K562 (cell line): ENCODE measurements around the gene PTPRT. TPM values are rescaled to one million over a fixed set of nuclear protein-coding genes. Genes with fewer than 3 reads are reported as not detected.

ENCODE experiments used
- ATAC-seq: fragments of 200-7000 bp; cut with Tn5 transposase; 3 replicates; pipeline ENCODE4 v1.9.1; 2020; ENCODE audit warnings: moderate library complexity
- BruUV-seq: library from RNA; stranded (reverse); fragments of 400-500 nt; replicated peaks from 2 replicates; lab custom pipeline; 2021; lab: Mats Ljungman, UMichigan
- CTCF ChIA-PET: fragments of 300-600 bp; formaldehyde crosslinking; extraction: SDS; loops from one replicate; lab custom pipeline; 2021; ENCODE audit warnings: low intra/inter-chr PET ratio; lab: Yijun Ruan, JAX
- POLR2A ChIA-PET: fragments of 300-600, 350-650 bp; sonication (Branson Sonifier 250); formaldehyde crosslinking; extraction: SDS; loops from one replicate; lab custom pipeline; 2021; ENCODE audit warnings: antibody characterized with exemption, inconsistent platforms; lab: Yijun Ruan, JAX
- DNase-seq, 4 experiments: peaks; one replicate each; pipeline versions ENCODE4 v3.0.0 to v3.0.0-alpha.2; 2011 to 2018; ENCODE audit warnings: low spot score in 3 of 4, mixed read lengths in 3 of 4; ENCODE audit errors: extremely low read depth in 1 of 4
- FAIRE-seq: peaks from 2 replicates; lab custom pipeline; 2011; peaks lifted over from hg19 to GRCh38; lab: Jason Lieb, UNC
- H2AFZ ChIP-seq: 2 replicates; pipeline ENCODE4 v1.6.0; 2011; ENCODE audit warnings: low read depth, low read length, control low read depth, inconsistent platforms
- H3K27ac ChIP-seq: fragments of 200-600 bp; 3 replicates; pipeline ENCODE4 v1.8.0; 2011; ENCODE audit warnings: low read depth, mild to moderate bottlenecking, control low read depth, inconsistent platforms, low read length, moderate library complexity, mixed read lengths; ENCODE audit errors: extremely low read depth
- H3K27me3 ChIP-seq, 2 experiments: fragments of 300-600 bp in 1 of 2; 2 replicates in 1 of 2; 3 replicates in 1 of 2; pipeline versions ENCODE4 v1.6.0 to v1.8.0; 2011; ENCODE audit warnings: inconsistent platforms in 2 of 2, low read length in 2 of 2, mild to moderate bottlenecking in 1 of 2, mixed read lengths in 1 of 2, moderate library complexity in 1 of 2; ENCODE audit not compliant: control insufficient read depth in 2 of 2, insufficient read depth in 2 of 2
- H3K36me3 ChIP-seq: fragments of 300-600 bp; 3 replicates; pipeline ENCODE4 v1.8.0; 2011; ENCODE audit warnings: mild to moderate bottlenecking, low read length, inconsistent platforms; ENCODE audit not compliant: control insufficient read depth, insufficient read depth
- H3K4me1 ChIP-seq, 2 experiments: fragments of 200-600 bp in 1 of 2; replicated peaks in 1 of 2; 2 replicates in 1 of 2; 3 replicates in 1 of 2; pipeline versions ENCODE4 v1.5.1 to v1.8.0; 2011; ENCODE audit warnings: inconsistent platforms in 2 of 2, low read length in 2 of 2, mild to moderate bottlenecking in 1 of 2, mixed read lengths in 1 of 2, moderate library complexity in 1 of 2; ENCODE audit not compliant: control insufficient read depth in 2 of 2, insufficient read depth in 2 of 2
- H3K4me2 ChIP-seq: 2 replicates; pipeline ENCODE4 v1.6.1; 2011; ENCODE audit warnings: low read length, control low read depth, inconsistent platforms, mixed read lengths; ENCODE audit not compliant: insufficient read depth
- H3K4me3 ChIP-seq: fragments of 200-600 bp; sonication (generic), shearing (Covaris generic); 2 replicates; pipeline ENCODE4 v1.5.1; 2016; ENCODE audit warnings: control low read depth, inconsistent platforms
- H3K79me2 ChIP-seq: fragments of 200-600 bp; 3 replicates; pipeline ENCODE4 v1.8.0; 2011; ENCODE audit warnings: low read length, inconsistent platforms; ENCODE audit not compliant: control insufficient read depth, insufficient read depth
- H3K9ac ChIP-seq, 2 experiments: 2 replicates each; pipeline versions ENCODE4 v1.6.0 to v1.6.1; 2011; ENCODE audit warnings: low read depth in 2 of 2, low read length in 2 of 2, control low read depth in 1 of 2, inconsistent platforms in 1 of 2, mild to moderate bottlenecking in 1 of 2, mixed read lengths in 1 of 2; ENCODE audit not compliant: insufficient read depth in 1 of 2
- H3K9me1 ChIP-seq: one replicate; pipeline ENCODE4 v1.6.0; 2011; ENCODE audit warnings: inconsistent platforms, mild to moderate bottlenecking, low read length, moderate library complexity; ENCODE audit not compliant: control insufficient read depth, insufficient read depth
- H3K9me3 ChIP-seq: replicated peaks from 2 replicates; pipeline ENCODE4 v1.5.1; 2011; ENCODE audit warnings: low read depth, low read length, inconsistent platforms; ENCODE audit not compliant: control insufficient read depth, insufficient read depth
- H4K20me1 ChIP-seq: replicated peaks from 2 replicates; pipeline ENCODE4 v1.6.1; 2011; ENCODE audit warnings: low read length, inconsistent platforms, mixed read lengths; ENCODE audit not compliant: control insufficient read depth, insufficient read depth
- ATF3 ChIP-seq, 2 experiments: fragments of 450-650 bp in 1 of 2; sonication (generic) in 1 of 2; formaldehyde crosslinking in 1 of 2; IDR thresholded peaks in 1 of 2; conservative IDR thresholded peaks in 1 of 2; 2 replicates each; pipeline versions ENCODE4 v1.6.1 to v1.8.1; 2016 to 2023; ENCODE audit warnings: mild to moderate bottlenecking in 2 of 2, moderate library complexity in 2 of 2, inconsistent platforms in 1 of 2, missing genetic modification reagents in 1 of 2
- ATF7 ChIP-seq: fragments of 450-650 bp; IDR thresholded peaks from 2 replicates; pipeline ENCODE4 v1.7.1; 2014; ENCODE audit warnings: mild to moderate bottlenecking, moderate library complexity
- BACH1 ChIP-seq: fragments of 200-800 bp; sonication (Bioruptor generic); IDR thresholded peaks from 2 replicates; pipeline ENCODE4 v1.6.1; 2016; ENCODE audit warnings: missing genetic modification characterization, missing compliant biosample characterization
- EHMT2 ChIP-seq: fragments of 450-650 bp; IDR thresholded peaks from 2 replicates; pipeline ENCODE4 v1.6.1; 2018; ENCODE audit warnings: antibody characterized with exemption
- FOXO4 ChIP-seq: fragments of 450-650 bp; formaldehyde crosslinking; IDR thresholded peaks from 2 replicates; pipeline ENCODE4 v1.4.0; 2020; ENCODE audit warnings: mild to moderate bottlenecking, moderate library complexity
- FUS ChIP-seq: fragments of 200-400 bp; formaldehyde crosslinking; optimal IDR thresholded peaks from 2 replicates; pipeline ENCODE3; 2017; ENCODE audit warnings: low read depth, low read length
- GATA2 ChIP-seq: sonication (generic); formaldehyde crosslinking; IDR thresholded peaks from 2 replicates; pipeline ENCODE4 v1.4.0; 2020; ENCODE audit warnings: mild to moderate bottlenecking, missing genetic modification reagents
- SP1 ChIP-seq: sonication (generic); formaldehyde crosslinking; IDR thresholded peaks from 2 replicates; pipeline ENCODE4 v1.8.1; 2022; ENCODE audit warnings: mild to moderate bottlenecking, missing genetic modification reagents
- TARDBP ChIP-seq: fragments of 450-650 bp; IDR thresholded peaks from 2 replicates; pipeline ENCODE4 v1.6.1; 2016
- YBX1 ChIP-seq: fragments of 450-650 bp; IDR thresholded peaks from 2 replicates; pipeline ENCODE4 v1.7.1; 2016; ENCODE audit warnings: mild to moderate bottlenecking
- ZNF143 ChIP-seq: sonication (generic); formaldehyde crosslinking; IDR thresholded peaks from 2 replicates; pipeline ENCODE4 v1.9.0; 2022; ENCODE audit warnings: mild to moderate bottlenecking, missing genetic modification reagents
- WGBS: fragments of 100-300 bp; shearing (Covaris generic); methylation state at CpG from one replicate; pipeline ENCODE4 v1.1.6; 2016; ENCODE audit warnings: low coverage, mixed read lengths; ENCODE audit not compliant: insufficient coverage; ENCODE audit errors: missing lambda C conversion rate; 5-methylcytosine and 5-hydroxymethylcytosine counted together
- in situ Hi-C: fragments of 300-500 bp; cut with MboI; formaldehyde crosslinking; loops from 4 replicates; pipeline ENCODE4 v1.15.0; 2018; ENCODE audit warnings: inconsistent platforms, mixed read lengths
- intact Hi-C: fragments of 100-400 bp; cut with micrococcal nuclease; formaldehyde crosslinking; loops from 2 replicates; pipeline ENCODE4 v1.14.2; 2022
- polyA plus RNA-seq, 8 experiments: library from polyadenylated mRNA; depleted of rRNA in 4 of 8; stranded (reverse) in 5 of 8; unstranded in 3 of 8; fragments of >200 nt; fragmentation: Nextera tagmentation in 2 of 8; fragmentation: Illumina TruSeq in 1 of 8; extraction: Ambion mirVana in 2 of 8; extraction: Trizol in 1 of 8; gene quantifications; 2 replicates each; pipeline versions ENCODE4 v1.2.1 to v1.2.3, GENCODE V29; 2011 to 2014; ENCODE audit warnings: inconsistent platforms in 1 of 8, missing spikeins in 1 of 8
- total RNA-seq, 7 experiments: library from RNA; depleted of rRNA in 6 of 7; stranded (reverse); fragments of >200 nt in 6 of 7; fragmentation: Illumina TruSeq in 2 of 7; extraction: Trizol in 2 of 7; gene quantifications; 2 replicates each; pipeline versions ENCODE4 v1.2.1 to v1.2.3, GENCODE V29; 2011 to 2021; ENCODE audit warnings: low replicate concordance in 1 of 7

PTPRT gene
- total and polyA plus RNA-seq, 9 of the 15 experiments (the other 6 are each of a cell fraction or from before 2014, with no cell fraction given), result not detected

- Histone ChIP-seq H3K4me1 (no peaks in the 10 kb centered on the region), H3K4me3 (no peak overlapping the region), H4K20me1 (no peaks in the 10 kb centered on the region), H3K79me2 (no peaks in the 10 kb centered on the region), H3K9ac (no peak overlapping the region), H3K9me1 (no peaks in the 10 kb centered on the region), H3K36me3 (no peaks in the 10 kb centered on the region), H3K9me3 (no peaks in the 10 kb centered on the region), H2AFZ (no peak overlapping the region), H3K27ac (no peak overlapping the region), H3K4me2 (no peak overlapping the region), H3K27me3 (no peaks in the 10 kb centered on the region)
- ATAC-seq, result no peak
- intact Hi-C loops (no loop called here), in situ Hi-C loops (no loop called here)
- TF ChIP-seq ZNF143 (CRISPR knock-in tag) (no peak), TARDBP (no peak), FUS (no peak), ATF3 (IDR thresholded peaks at IDR 0.05) (peak; percentile 51), ATF3 (CRISPR knock-in tag; conservative IDR thresholded peaks at IDR 0.05) (no peak), EHMT2 (no peak), BACH1 (tag) (no peak), YBX1 (no peak), SP1 (CRISPR knock-in tag) (no peak), ATF7 (0 out of 2 replicates have a peak, but pooled peaks have one; percentile 10), FOXO4 (CRISPR knock-in tag) (no peak), GATA2 (CRISPR knock-in tag) (no peak)
- ChIA-PET CTCF (no interaction called here), POLR2A (interaction anchor here (0.7 kb wide), 1 partner anchor 46 kb away, joined by 3 read pairs; no protein-coding TSS in a partner anchor)
- no peak for FAIRE-seq
- WGBS, result 0% methylated on average over 3 of the region's 3 CpGs
- BruUV-seq, result no TSS peak
- DNase-seq, result no peak
These were observed 253.2 kb downstream of the PTPRT start for GRCh38 chr20:42936482-42936881.
